ENCODE results near the gene COL27A1. TPM values are rescaled to one million over a fixed set of nuclear protein-coding genes. Genes with fewer than 3 reads are reported as not detected.

The COL27A1 gene
- total and polyA plus RNA-seq, 2 experiments from 2014 or later, result 10.5 to 18.0 TPM

DNA sequence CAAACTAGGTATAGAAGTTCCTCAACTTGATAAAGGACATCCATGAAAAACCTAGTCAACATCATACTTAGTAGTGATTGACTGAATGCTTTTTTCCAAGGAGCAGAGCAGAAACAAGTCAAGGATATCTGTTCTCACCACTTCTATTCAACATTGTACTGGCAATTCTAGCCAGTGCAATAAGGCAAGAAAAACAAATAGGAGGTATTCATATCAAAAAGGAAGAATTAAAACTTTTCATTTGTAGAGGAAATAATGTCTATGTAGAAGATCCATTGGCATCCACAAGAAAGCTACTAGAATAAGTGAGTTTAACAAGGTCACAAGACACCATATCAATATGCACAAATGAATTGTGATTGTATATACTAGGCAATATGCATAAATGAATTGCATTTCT, 139.3 kb downstream of the COL27A1 start:
- Histone ChIP-seq H3K4me2 (no peak overlapping the region), H3K4me1 (ENCODE audit: insufficient read depth) (no peaks in the 10 kb centered on the region), H3K9me2 (ENCODE audit: insufficient read depth) (no peaks in the 10 kb centered on the region), H3K36me3 (ENCODE audit: insufficient read depth) (peaks cover 34% of the 10 kb centered on the region), H2AFZ (no peak overlapping the region), H3K4me3 (no peak overlapping the region), H3K27me3 (ENCODE audit: insufficient read depth) (no peaks in the 10 kb centered on the region), H4K20me1 (replicated peaks; ENCODE audit: insufficient read depth) (no peaks in the 10 kb centered on the region), H3K79me2 (replicated peaks; ENCODE audit: insufficient read depth) (no peaks in the 10 kb centered on the region), H3K27ac (ENCODE audit: low read depth) (no peak overlapping the region), H3F3A (replicated peaks; ENCODE audit: low read depth) (no peaks in the 10 kb centered on the region)
- Mint-ChIP-seq H3K27me3 (ENCODE audit: insufficient read depth, low read depth, poor library complexity) (no peaks in the 10 kb centered on the region), H3K4me1 (peaks cover 2% of the 10 kb centered on the region; the same call in 1 of the 3 replicates), H3K27ac (no peak overlapping the region), H3K9me3 (peaks cover 19% of the 10 kb centered on the region), H3K4me3 (no peak overlapping the region), H3K36me3 (ENCODE audit: low read depth) (peaks cover 52% of the 10 kb centered on the region)
- DNase-seq (ENCODE audit: low spot score) (no peak), ATAC-seq (no peak)
- TF ChIP-seq STAT1 (IDR thresholded peaks at IDR 0.05; ENCODE audit: unreplicated experiment), result no peak

DNA sequence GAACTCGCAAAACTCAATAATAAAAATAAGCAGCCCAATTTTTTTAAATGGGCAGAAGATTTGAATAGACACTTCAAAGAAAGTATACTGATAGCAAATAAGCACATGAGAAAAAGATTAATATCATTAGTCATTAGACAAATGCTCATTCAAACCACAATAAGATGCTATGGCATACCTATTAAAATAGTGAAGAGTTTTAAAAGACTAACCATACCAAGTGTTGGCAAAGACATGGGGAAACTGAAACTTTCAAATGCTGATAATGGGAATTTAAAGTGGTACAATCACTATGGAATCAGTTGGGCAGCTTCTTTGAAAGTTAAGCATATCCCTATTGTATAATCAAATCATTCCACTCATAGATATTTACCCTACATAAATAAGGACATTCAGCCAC, 141.0 kb downstream of the COL27A1 start:
- Histone ChIP-seq H3K4me3 (no peak overlapping the region), H3K79me2 (replicated peaks; ENCODE audit: insufficient read depth) (no peaks in the 10 kb centered on the region), H2AFZ (no peak overlapping the region), H4K20me1 (replicated peaks; ENCODE audit: insufficient read depth) (no peaks in the 10 kb centered on the region), H3K27ac (ENCODE audit: low read depth) (no peak overlapping the region), H3K4me1 (ENCODE audit: insufficient read depth) (no peaks in the 10 kb centered on the region), H3K9me2 (ENCODE audit: insufficient read depth) (no peaks in the 10 kb centered on the region), H3K4me2 (no peak overlapping the region), H3F3A (replicated peaks; ENCODE audit: low read depth) (no peaks in the 10 kb centered on the region), H3K27me3 (ENCODE audit: insufficient read depth) (no peaks in the 10 kb centered on the region), H3K36me3 (ENCODE audit: insufficient read depth) (peaks cover 34% of the 10 kb centered on the region)
- no peak for DNase-seq (ENCODE audit: low spot score)
- TF ChIP-seq JUNB (IDR thresholded peaks at IDR 0.05; ENCODE audit: unreplicated experiment) (no peak), POLR2AphosphoS5 (IDR thresholded peaks at IDR 0.05; ENCODE audit: low read depth) (no peak), ZNF331 (CRISPR knock-in tag; IDR thresholded peaks at IDR 0.05; ENCODE audit: low read depth) (no peak), EZH2 (IDR thresholded peaks at IDR 0.05; ENCODE audit: low read depth, unreplicated experiment) (no peak), CTCF (conservative IDR thresholded peaks at IDR 0.05; ENCODE audit: low read depth in 2 of 2) (no peak), CREB1 (CRISPR knock-in tag; IDR thresholded peaks at IDR 0.05; ENCODE audit: low read depth) (no peak)
- TF ChIP-seq, protein P1, sequence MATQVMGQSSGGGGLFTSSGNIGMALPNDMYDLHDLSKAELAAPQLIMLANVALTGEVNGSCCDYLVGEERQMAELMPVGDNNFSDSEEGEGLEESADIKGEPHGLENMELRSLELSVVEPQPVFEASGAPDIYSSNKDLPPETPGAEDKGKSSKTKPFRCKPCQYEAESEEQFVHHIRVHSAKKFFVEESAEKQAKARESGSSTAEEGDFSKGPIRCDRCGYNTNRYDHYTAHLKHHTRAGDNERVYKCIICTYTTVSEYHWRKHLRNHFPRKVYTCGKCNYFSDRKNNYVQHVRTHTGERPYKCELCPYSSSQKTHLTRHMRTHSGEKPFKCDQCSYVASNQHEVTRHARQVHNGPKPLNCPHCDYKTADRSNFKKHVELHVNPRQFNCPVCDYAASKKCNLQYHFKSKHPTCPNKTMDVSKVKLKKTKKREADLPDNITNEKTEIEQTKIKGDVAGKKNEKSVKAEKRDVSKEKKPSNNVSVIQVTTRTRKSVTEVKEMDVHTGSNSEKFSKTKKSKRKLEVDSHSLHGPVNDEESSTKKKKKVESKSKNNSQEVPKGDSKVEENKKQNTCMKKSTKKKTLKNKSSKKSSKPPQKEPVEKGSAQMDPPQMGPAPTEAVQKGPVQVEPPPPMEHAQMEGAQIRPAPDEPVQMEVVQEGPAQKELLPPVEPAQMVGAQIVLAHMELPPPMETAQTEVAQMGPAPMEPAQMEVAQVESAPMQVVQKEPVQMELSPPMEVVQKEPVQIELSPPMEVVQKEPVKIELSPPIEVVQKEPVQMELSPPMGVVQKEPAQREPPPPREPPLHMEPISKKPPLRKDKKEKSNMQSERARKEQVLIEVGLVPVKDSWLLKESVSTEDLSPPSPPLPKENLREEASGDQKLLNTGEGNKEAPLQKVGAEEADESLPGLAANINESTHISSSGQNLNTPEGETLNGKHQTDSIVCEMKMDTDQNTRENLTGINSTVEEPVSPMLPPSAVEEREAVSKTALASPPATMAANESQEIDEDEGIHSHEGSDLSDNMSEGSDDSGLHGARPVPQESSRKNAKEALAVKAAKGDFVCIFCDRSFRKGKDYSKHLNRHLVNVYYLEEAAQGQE (IDR thresholded peaks at IDR 0.05; ENCODE audit: unreplicated experiment), result no peak
- H3K27ac Mint-ChIP-seq, result no peak overlapping the region
- ATAC-seq, result no peak
- H3K4me1 Mint-ChIP-seq, result no peaks in the 10 kb centered on the region
- peaks cover 19% of the 10 kb centered on the region for H3K9me3 Mint-ChIP-seq
- no peak overlapping the region for H3K4me3 Mint-ChIP-seq
- H3K27me3 Mint-ChIP-seq (ENCODE audit: insufficient read depth, low read depth, poor library complexity), result no peaks in the 10 kb centered on the region
- H3K36me3 Mint-ChIP-seq (ENCODE audit: low read depth), result peaks cover 52% of the 10 kb centered on the region

All from GM23338 (cell line).